NB4 (cell line): ENCODE data around the gene FUBP3.

Experiments
- DNase-seq: peaks from one replicate; pipeline ENCODE4 v3.0.0; 2010; ENCODE audit warnings: low read depth
- H3K4me3 ChIP-seq: one replicate; pipeline ENCODE4 v1.5.1; 2011; ENCODE audit warnings: mild to moderate bottlenecking, low read depth, low read length, moderate library complexity
- CTCF ChIP-seq: IDR thresholded peaks from one replicate; pipeline ENCODE4 v1.5.1; 2012; ENCODE audit warnings: low read depth, low read length
- MAX ChIP-seq: IDR thresholded peaks from 2 replicates; pipeline ENCODE4 v1.6.1; 2011; ENCODE audit warnings: low read depth, low read length
- MYC ChIP-seq: IDR thresholded peaks from 2 replicates; pipeline ENCODE4 v1.6.1; 2011; ENCODE audit warnings: low read depth, low read length
- POLR2A ChIP-seq: IDR thresholded peaks from 2 replicates; pipeline ENCODE4 v1.6.1; 2011; ENCODE audit warnings: mild to moderate bottlenecking; ENCODE audit not compliant: insufficient read length; ENCODE audit errors: extremely low read depth

Gene FUBP3

GRCh38 chr9:130638284-130639123 lies 59.1 kb downstream of the FUBP3 start:
- H3K4me3 ChIP-seq, result peak overlapping the region; percentile 16
- TF ChIP-seq POLR2A (no peak), CTCF (no peak), MAX (peak; percentile 97), MYC (peak; percentile 93)
- DNase-seq, result peak; percentile 76

- DNase-seq, result peak; percentile 88
- peak overlapping the region; percentile 21 for H3K4me3 ChIP-seq
- TF ChIP-seq MAX (peak; percentile 21), MYC (peak; percentile 25; the same call in 1 of the 2 replicates), POLR2A (peak; percentile 27), CTCF (no peak)
These were observed 59.9 kb downstream of the FUBP3 start for GRCh38 chr9:130639124-130639765.

GRCh38 chr9:130639866-130640555 lies 60.6 kb downstream of the FUBP3 start:
- H3K4me3 ChIP-seq, result no peak overlapping the region
- TF ChIP-seq MYC (no peak), CTCF (no peak), POLR2A (no peak), MAX (no peak)
- DNase-seq, result no peak

- H3K4me3 ChIP-seq, result no peak overlapping the region
- TF ChIP-seq POLR2A, result no peak
- TF ChIP-seq CTCF, result no peak
- no peak for TF ChIP-seq MAX
- TF ChIP-seq MYC, result no peak
These were observed 61.3 kb downstream of the FUBP3 start for GRCh38 chr9:130640681-130641080.

GRCh38 chr9:130642926-130643325 lies 63.5 kb downstream of the FUBP3 start:
- H3K4me3 ChIP-seq, result no peak overlapping the region
- DNase-seq, result no peak
- TF ChIP-seq CTCF, result no peak
- TF ChIP-seq MAX, result no peak

More at GRCh38 chr9:130640681-130641080, 61.3 kb downstream of the FUBP3 start:
- DNase-seq, result no peak
